Measurements from ENCODE around the gene KAT8. TPM values are rescaled to one million over a fixed set of nuclear protein-coding genes. Genes with fewer than 3 reads are reported as not detected.
A peak's percentile ranks its signal among the peaks of the same experiment; 100 is the strongest.

The KAT8 gene
- total and polyA plus RNA-seq, 9 of the 15 experiments (the other 6 are each of a cell fraction or from before 2014, with no cell fraction given): 10.0 to 98.5 (median 76.4) TPM

DNA sequence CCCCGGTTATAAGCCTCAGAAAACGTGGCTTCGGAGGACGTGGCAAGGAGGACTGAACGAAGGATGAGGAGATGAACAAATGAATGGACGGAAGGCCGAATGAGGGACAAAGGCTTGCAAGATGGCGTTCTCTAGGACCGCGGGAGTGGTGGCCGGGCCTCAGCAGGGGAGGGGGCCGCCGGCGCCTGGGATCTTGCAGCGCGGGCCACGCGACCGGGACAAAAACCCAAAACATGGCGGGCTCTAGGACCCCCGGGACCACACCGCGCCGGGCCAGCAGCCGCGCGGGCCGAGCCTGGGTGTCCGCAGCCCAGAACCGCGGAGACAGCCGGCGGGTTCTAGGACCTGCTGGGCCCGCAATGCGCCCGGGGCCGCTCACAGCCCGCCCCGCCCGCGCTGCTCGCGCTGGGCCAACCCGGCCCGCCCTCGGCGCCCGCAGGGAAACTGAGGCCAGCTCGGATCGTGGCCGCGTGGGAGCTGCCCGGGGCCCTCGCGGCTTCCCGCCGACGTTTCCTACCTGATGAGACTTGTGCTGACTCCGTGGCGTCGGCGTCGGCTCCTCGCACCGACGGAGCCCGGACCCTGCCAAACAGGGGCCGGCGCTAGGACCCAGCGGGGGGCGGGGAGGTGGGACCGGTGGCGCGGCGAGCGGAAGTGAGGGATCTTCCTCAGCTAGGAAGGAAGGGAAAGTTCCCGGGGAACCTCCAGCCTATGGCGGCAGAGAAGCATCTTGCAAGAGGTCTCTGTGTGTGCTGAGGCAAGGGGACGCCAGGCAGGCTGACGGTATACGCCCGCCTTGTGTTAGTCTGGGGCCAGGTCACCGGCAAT, 44.1 kb upstream of the KAT8 start (continued):
- TF ChIP-seq NFE2L1 (tag; IDR thresholded peaks at IDR 0.05; ENCODE audit: borderline replicate concordance, low read depth): no peak
- TF ChIP-seq GTF2E2 (tag; IDR thresholded peaks at IDR 0.05): peak; percentile 61; the same call in 1 of the 2 replicates
- TF ChIP-seq CXXC5 (CRISPR knock-in tag; IDR thresholded peaks at IDR 0.05): peak; percentile 89
- TF ChIP-seq SIN3B (IDR thresholded peaks at IDR 0.05; ENCODE audit: low read depth): peak; percentile 50; the same call in 1 of the 2 replicates
- peak in 1 of 2 experiments; percentile 82; a peak in 1 of 4 replicates for TF ChIP-seq SIN3A (IDR thresholded peaks at IDR 0.05; ENCODE audit: borderline replicate concordance in 2 of 2, control insufficient read depth in 1 of 2, low read depth in 2 of 2, low read length in 2 of 2)
- peak; percentile 74 for TF ChIP-seq SAP30 (IDR thresholded peaks at IDR 0.05; ENCODE audit: borderline replicate concordance, insufficient read depth, low read depth, low read length, poor library complexity, severe bottlenecking)
- peak; percentile 11; the same call in 1 of the 2 replicates for TF ChIP-seq BHLHE40 (IDR thresholded peaks at IDR 0.05; ENCODE audit: low read length)
- TF ChIP-seq NR4A1 (CRISPR knock-in tag; IDR thresholded peaks at IDR 0.05): peak; percentile 52; the same call in 1 of the 2 replicates
- TF ChIP-seq NR4A1 (tag; IDR thresholded peaks at IDR 0.05): no peak
- TF ChIP-seq ZNF408 (CRISPR knock-in tag; IDR thresholded peaks at IDR 0.05; ENCODE audit: low read depth): 0 out of 2 replicates have a peak, but pooled peaks have one; percentile 21
- peak; percentile 53; the same call in 1 of the 2 replicates for TF ChIP-seq ZNF57 (CRISPR knock-in tag; IDR thresholded peaks at IDR 0.05)
- 0 out of 2 replicates have a peak, but pooled peaks have one; percentile 5 for TF ChIP-seq TEAD4 (IDR thresholded peaks at IDR 0.05; ENCODE audit: low read length)
- no peak for TF ChIP-seq TEAD4 (CRISPR knock-in tag; IDR thresholded peaks at IDR 0.05; ENCODE audit: borderline replicate concordance)
- TF ChIP-seq, protein P1, sequence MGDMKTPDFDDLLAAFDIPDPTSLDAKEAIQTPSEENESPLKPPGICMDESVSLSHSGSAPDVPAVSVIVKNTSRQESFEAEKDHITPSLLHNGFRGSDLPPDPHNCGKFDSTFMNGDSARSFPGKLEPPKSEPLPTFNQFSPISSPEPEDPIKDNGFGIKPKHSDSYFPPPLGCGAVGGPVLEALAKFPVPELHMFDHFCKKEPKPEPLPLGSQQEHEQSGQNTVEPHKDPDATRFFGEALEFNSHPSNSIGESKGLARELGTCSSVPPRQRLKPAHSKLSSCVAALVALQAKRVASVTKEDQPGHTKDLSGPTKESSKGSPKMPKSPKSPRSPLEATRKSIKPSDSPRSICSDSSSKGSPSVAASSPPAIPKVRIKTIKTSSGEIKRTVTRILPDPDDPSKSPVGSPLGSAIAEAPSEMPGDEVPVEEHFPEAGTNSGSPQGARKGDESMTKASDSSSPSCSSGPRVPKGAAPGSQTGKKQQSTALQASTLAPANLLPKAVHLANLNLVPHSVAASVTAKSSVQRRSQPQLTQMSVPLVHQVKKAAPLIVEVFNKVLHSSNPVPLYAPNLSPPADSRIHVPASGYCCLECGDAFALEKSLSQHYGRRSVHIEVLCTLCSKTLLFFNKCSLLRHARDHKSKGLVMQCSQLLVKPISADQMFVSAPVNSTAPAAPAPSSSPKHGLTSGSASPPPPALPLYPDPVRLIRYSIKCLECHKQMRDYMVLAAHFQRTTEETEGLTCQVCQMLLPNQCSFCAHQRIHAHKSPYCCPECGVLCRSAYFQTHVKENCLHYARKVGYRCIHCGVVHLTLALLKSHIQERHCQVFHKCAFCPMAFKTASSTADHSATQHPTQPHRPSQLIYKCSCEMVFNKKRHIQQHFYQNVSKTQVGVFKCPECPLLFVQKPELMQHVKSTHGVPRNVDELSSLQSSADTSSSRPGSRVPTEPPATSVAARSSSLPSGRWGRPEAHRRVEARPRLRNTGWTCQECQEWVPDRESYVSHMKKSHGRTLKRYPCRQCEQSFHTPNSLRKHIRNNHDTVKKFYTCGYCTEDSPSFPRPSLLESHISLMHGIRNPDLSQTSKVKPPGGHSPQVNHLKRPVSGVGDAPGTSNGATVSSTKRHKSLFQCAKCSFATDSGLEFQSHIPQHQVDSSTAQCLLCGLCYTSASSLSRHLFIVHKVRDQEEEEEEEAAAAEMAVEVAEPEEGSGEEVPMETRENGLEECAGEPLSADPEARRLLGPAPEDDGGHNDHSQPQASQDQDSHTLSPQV (IDR thresholded peaks at IDR 0.05): peak; percentile 45; the same call in 1 of the 2 replicates
- TF ChIP-seq RBFOX2 (IDR thresholded peaks at IDR 0.05; ENCODE audit: low read depth, low read length): peak; percentile 86
- TF ChIP-seq SAFB (IDR thresholded peaks at IDR 0.05; ENCODE audit: borderline replicate concordance, low read depth, low read length): 0 out of 2 replicates have a peak, but pooled peaks have one; percentile 12
- TF ChIP-seq TFAM (CRISPR knock-in tag; conservative IDR thresholded peaks at IDR 0.05): no peak
- no peak for TF ChIP-seq POLR2H (tag; IDR thresholded peaks at IDR 0.05; ENCODE audit: low read depth)
- TF ChIP-seq NEUROD1 (IDR thresholded peaks at IDR 0.05; ENCODE audit: borderline replicate concordance, low read depth, low read length, partially characterized antibody): peak; percentile 96
- TF ChIP-seq, protein P2, sequence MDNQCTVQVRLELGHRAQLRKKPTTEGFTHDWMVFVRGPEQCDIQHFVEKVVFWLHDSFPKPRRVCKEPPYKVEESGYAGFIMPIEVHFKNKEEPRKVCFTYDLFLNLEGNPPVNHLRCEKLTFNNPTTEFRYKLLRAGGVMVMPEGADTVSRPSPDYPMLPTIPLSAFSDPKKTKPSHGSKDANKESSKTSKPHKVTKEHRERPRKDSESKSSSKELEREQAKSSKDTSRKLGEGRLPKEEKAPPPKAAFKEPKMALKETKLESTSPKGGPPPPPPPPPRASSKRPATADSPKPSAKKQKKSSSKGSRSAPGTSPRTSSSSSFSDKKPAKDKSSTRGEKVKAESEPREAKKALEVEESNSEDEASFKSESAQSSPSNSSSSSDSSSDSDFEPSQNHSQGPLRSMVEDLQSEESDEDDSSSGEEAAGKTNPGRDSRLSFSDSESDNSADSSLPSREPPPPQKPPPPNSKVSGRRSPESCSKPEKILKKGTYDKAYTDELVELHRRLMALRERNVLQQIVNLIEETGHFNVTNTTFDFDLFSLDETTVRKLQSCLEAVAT (IDR thresholded peaks at IDR 0.05): peak in 1 of 2 experiments; percentile 94; a peak in 2 of 4 replicates
- TF ChIP-seq FUS (optimal IDR thresholded peaks at IDR 0.05; ENCODE audit: low read depth, low read length): peak; percentile 68
